Astrocyte (in vitro differentiated cells and primary cell): Measurements from ENCODE around the gene DUS2.

Experiments
- EZH2 ChIP-seq: IDR thresholded peaks from 2 replicates; pipeline ENCODE4 v1.6.1; 2012; ENCODE audit warnings: mild to moderate bottlenecking, low read length, inconsistent platforms; ENCODE audit not compliant: insufficient read depth
- TF ChIP-seq, protein P1 (sequence below): IDR thresholded peaks from 2 replicates; pipeline ENCODE4 v1.5.1; 2011; ENCODE audit warnings: low read depth, mild to moderate bottlenecking, inconsistent platforms, low read length, moderate library complexity; ENCODE audit not compliant: insufficient read depth

DNA sequence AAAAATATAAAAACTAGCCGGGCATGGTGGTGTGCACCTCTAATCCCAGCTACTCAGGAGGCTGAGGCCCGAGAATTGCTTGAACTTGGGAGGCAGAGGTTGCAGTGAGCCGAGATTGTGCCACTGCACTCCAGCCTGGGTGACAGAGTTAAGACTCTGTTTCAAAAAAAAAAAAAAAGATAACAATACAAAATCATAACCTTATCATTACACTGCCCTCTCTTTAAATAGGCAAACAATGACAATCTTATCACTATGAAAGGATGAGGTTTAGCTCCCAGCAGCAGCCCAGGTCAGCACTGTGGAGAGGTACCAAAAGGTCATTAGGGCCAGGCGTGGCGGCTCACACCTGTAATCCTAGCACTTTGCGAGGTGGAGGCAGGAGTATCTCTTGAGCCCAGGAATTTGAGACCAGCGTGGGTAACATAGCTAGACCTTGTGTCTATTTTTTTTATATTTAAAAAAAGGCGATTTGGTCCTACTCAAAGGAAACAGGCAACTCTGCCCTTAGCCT is 3.9 kb upstream of the DUS2 start:
- TF ChIP-seq EZH2 = no peak
- TF ChIP-seq, protein P1, sequence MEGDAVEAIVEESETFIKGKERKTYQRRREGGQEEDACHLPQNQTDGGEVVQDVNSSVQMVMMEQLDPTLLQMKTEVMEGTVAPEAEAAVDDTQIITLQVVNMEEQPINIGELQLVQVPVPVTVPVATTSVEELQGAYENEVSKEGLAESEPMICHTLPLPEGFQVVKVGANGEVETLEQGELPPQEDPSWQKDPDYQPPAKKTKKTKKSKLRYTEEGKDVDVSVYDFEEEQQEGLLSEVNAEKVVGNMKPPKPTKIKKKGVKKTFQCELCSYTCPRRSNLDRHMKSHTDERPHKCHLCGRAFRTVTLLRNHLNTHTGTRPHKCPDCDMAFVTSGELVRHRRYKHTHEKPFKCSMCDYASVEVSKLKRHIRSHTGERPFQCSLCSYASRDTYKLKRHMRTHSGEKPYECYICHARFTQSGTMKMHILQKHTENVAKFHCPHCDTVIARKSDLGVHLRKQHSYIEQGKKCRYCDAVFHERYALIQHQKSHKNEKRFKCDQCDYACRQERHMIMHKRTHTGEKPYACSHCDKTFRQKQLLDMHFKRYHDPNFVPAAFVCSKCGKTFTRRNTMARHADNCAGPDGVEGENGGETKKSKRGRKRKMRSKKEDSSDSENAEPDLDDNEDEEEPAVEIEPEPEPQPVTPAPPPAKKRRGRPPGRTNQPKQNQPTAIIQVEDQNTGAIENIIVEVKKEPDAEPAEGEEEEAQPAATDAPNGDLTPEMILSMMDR = no peak
